Measurements from ENCODE around the gene PDAP1.

- TF ChIP-seq CTCF (IDR thresholded peaks at IDR 0.05) (no peak), MAX (IDR thresholded peaks at IDR 0.05; ENCODE audit: low read depth) (no peak), USF2 (IDR thresholded peaks at IDR 0.05; ENCODE audit: borderline replicate concordance, low read depth, low read length) (no peak), POLR2AphosphoS5 (IDR thresholded peaks at IDR 0.05; ENCODE audit: low read depth, low read length) (no peak), CHD2 (IDR thresholded peaks at IDR 0.05; ENCODE audit: low read length, partially characterized antibody) (no peak), TAF1 (IDR thresholded peaks at IDR 0.05; ENCODE audit: borderline replicate concordance, low read depth, low read length) (no peak), YY1 (IDR thresholded peaks at IDR 0.05; ENCODE audit: low read depth) (no peak), FOXM1 (IDR thresholded peaks at IDR 0.05; ENCODE audit: low read depth) (no peak), MEF2A (IDR thresholded peaks at IDR 0.05; ENCODE audit: borderline replicate concordance, low read depth) (no peak)
Observed at GRCh38 chr7:99451936-99452335, 43.5 kb upstream of the PDAP1 start.

Measured in SK-N-SH (cell line).